Activated T-helper 1 cell treated with anti-CD3 and anti-CD28 coated beads, Interleukin-12 subunit alpha, Interleukin-12 subunit beta, Interleukin-2, Interleukin-4 antibody, amounts not matched to agents 30 ng/mL and 10 ng/mL and 1 ng/mL, durations not matched to agents 14 hours and 24 hours and 36 hours (primary cell): Measurements from ENCODE around the gene SPACA7. TPM values are rescaled to one million over a fixed set of nuclear protein-coding genes. Genes with fewer than 3 reads are reported as not detected.

Source experiments
- DNase-seq: peaks from one replicate; pipeline ENCODE4 v3.0.0; 2021; ENCODE audit warnings: low spot score
- H3K27ac Mint-ChIP-seq: one replicate; pipeline ENCODE4 v1.8.0; 2021; ENCODE audit warnings: mild to moderate bottlenecking, mixed read lengths
- H3K27me3 Mint-ChIP-seq: one replicate; pipeline ENCODE4 v1.8.0; 2022; ENCODE audit warnings: mild to moderate bottlenecking, moderate library complexity, mixed read lengths; ENCODE audit not compliant: insufficient read depth
- H3K36me3 Mint-ChIP-seq: one replicate; pipeline ENCODE4 v1.8.0; 2021; ENCODE audit warnings: low read depth, mixed read lengths
- H3K4me1 Mint-ChIP-seq: one replicate; pipeline ENCODE4 v1.8.0; 2021; ENCODE audit warnings: low read depth, mixed read lengths
- H3K4me3 Mint-ChIP-seq: one replicate; pipeline ENCODE4 v1.8.0; 2021; ENCODE audit warnings: mild to moderate bottlenecking, moderate library complexity, mixed read lengths
- H3K9me3 Mint-ChIP-seq: one replicate; pipeline ENCODE4 v1.8.0; 2021; ENCODE audit warnings: mixed read lengths
- intact Hi-C: fragments of 100-400 bp; cut with micrococcal nuclease; formaldehyde crosslinking; loops from one replicate; pipeline ENCODE4 v1.15.1; 2024
- total RNA-seq: library from RNA; stranded (reverse); gene quantifications from 2 replicates; pipeline ENCODE4 v1.2.3, GENCODE V29; 2022

Gene SPACA7
- total RNA-seq, 1 donor from 2014 or later = not detected

DNA sequence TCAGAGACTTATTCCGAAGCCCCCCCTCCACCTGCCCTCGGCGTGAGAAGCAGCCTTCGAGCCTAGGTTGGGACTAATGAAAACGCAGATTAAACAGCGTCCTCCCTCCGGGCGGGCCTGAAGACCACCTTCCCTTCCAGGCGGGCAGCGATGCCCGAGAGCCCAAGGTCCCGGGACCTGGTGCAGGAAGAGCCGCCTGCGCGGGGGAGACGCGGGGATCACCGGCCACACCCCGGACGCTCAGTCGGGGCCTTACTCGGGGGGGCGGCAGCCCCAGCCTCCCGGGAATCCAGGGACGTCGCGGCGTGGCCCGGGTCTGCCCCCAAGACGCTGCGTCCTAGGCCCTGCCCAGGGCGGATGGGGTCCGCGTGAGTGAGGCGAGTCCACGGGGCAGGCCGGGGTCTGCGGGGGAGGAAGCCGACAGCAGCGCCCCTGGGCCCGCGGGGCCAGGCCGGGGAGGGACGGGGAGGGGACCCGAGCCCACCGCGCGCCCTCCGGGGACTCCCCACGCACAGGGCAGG is 33.3 kb upstream of the SPACA7 start:
- Mint-ChIP-seq H3K27ac (no peak overlapping the region), H3K9me3 (no peaks in the 10 kb centered on the region), H3K4me3 (no peak overlapping the region), H3K27me3 (peaks cover 16% of the 10 kb centered on the region), H3K4me1 (no peaks in the 10 kb centered on the region), H3K36me3 (no peaks in the 10 kb centered on the region)
- DNase-seq = no peak
- intact Hi-C loops = no loop called here

DNA sequence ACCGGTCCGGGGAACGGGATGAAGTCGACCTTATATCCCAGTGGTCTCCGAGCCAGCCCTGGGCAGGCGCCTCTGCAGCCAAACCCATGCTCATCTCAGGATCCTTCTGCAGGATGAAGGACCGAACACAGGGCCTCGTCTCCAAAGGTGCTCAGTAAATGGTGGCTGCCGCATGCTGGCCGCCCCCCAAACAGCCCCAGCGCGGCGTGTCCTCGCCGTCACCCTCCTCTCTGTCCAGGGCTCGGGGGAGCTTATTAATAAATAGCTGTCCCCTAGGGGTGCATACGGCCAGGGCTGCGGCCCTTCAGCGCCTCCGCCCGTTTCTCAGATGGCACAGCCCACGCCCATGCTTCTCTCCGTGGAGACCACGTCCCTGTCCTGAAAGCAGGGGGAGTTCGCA is 32.6 kb upstream of the SPACA7 start:
- DNase-seq = no peak
- intact Hi-C loops = no loop called here
- no peaks in the 10 kb centered on the region for H3K36me3 Mint-ChIP-seq

DNA sequence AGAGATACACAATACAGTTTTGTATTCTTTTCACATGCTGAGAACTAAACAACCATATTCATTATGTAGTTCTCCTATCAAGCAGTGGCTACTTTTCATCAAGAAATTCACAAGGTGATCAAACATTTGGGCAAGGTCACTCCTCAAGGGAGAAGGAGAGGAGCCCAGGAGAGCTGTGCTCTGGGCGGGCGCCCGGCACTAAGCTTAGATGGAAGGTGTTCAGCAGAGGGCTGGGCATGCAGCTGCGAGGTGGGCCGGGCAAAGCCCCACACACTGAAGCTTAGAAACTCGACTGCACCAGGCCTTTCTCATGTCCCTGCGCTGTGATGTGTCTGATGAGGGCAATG is 30.4 kb upstream of the SPACA7 start:
- intact Hi-C loops = no loop called here
- H3K27ac Mint-ChIP-seq = no peak overlapping the region

More for the DNA sequence above, 32.6 kb upstream of the SPACA7 start:
- Mint-ChIP-seq H3K9me3 (no peaks in the 10 kb centered on the region), H3K27ac (no peak overlapping the region), H3K4me1 (no peaks in the 10 kb centered on the region), H3K27me3 (peaks cover 18% of the 10 kb centered on the region), H3K4me3 (no peak overlapping the region)

DNA sequence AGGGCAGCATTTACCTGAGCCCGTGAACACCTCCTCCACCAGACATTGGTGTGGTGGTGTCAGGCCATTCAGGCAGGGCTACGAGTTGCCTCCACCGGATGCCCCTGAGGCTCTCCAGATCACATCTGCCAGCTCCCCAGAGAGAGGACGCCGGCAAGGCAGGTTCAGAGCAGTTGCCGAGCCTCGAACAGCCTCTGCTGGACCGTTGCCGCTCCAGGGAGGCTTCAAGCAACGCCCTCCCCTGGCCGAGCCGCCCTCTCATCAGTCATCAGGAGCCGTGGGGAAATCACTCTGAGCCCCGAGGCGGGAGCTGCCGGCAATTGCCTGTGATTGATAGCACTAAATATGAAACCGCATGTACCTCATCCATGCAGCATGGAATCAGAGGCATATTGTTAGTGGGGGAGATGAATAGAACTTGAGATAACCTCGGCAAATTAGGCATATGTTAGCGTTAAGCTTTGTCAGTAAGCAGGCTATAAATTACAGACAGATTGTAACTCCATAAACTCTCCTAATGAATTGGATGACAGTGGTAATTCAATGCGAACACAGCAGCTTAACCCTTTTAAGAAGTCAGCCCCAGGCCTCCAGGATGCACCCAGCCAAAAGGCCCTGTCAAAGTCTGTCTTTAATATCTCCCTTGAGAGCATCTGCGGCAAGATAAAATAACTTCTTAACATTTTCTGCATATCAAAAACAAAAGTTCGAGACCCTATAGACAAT is 29.8 kb upstream of the SPACA7 start:
- Mint-ChIP-seq H3K36me3 (no peaks in the 10 kb centered on the region), H3K4me1 (no peaks in the 10 kb centered on the region), H3K27me3 (peaks cover 21% of the 10 kb centered on the region), H3K4me3 (no peak overlapping the region), H3K9me3 (no peaks in the 10 kb centered on the region), H3K27ac (no peak overlapping the region)
- intact Hi-C loops = no loop called here
- DNase-seq = no peak

More for the DNA sequence above, 30.4 kb upstream of the SPACA7 start:
- Mint-ChIP-seq H3K27me3 (peaks cover 21% of the 10 kb centered on the region), H3K4me1 (no peaks in the 10 kb centered on the region), H3K9me3 (no peaks in the 10 kb centered on the region), H3K4me3 (no peak overlapping the region), H3K36me3 (no peaks in the 10 kb centered on the region)
- no peak for DNase-seq

DNA sequence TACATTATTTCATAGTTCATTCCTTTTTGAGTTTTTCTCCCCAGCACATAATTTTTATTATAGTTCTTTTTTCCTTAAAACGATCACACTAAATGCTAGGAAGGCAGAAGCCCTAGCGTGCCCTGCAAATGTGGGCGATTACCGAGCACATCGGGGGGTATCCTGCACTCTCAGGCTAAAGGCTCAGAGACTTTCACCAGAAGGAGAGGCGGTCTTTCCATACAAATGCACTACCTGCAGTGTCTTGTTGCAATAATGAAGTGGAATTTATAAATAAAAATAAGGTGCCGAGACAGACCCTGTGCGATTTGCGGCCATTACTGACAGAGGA is 29.3 kb upstream of the SPACA7 start:
- no peaks in the 10 kb centered on the region for H3K36me3 Mint-ChIP-seq
- peaks cover 21% of the 10 kb centered on the region for H3K27me3 Mint-ChIP-seq
- H3K4me1 Mint-ChIP-seq = no peaks in the 10 kb centered on the region
- H3K27ac Mint-ChIP-seq = no peak overlapping the region
- DNase-seq = no peak
- H3K9me3 Mint-ChIP-seq = no peaks in the 10 kb centered on the region
- intact Hi-C loops = no loop called here
- H3K4me3 Mint-ChIP-seq = no peak overlapping the region

DNA sequence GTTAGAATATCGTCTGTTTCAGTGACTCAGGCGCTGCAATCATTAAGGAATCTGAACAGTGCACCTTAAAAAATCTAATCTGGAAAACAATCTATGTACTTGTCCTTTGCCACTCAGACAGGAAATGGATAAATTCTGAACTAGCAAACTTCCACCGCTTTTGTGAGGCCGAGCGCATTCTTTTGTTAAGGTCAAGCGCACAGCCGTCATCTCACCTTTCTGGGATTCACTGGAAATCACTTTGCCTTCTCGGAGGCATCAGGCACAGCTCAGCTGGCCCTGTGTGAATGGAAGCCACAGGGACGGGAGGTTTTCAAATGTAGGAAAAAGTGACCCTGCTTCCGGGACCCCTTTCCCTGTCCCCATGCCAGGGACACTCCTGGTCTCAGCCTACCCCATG is 28.2 kb upstream of the SPACA7 start:
- Mint-ChIP-seq H3K36me3 (no peaks in the 10 kb centered on the region), H3K27ac (no peak overlapping the region), H3K27me3 (peaks cover 21% of the 10 kb centered on the region), H3K4me1 (no peaks in the 10 kb centered on the region), H3K4me3 (no peak overlapping the region), H3K9me3 (no peaks in the 10 kb centered on the region)
- no peak for DNase-seq
- intact Hi-C loops = no loop called here

DNA sequence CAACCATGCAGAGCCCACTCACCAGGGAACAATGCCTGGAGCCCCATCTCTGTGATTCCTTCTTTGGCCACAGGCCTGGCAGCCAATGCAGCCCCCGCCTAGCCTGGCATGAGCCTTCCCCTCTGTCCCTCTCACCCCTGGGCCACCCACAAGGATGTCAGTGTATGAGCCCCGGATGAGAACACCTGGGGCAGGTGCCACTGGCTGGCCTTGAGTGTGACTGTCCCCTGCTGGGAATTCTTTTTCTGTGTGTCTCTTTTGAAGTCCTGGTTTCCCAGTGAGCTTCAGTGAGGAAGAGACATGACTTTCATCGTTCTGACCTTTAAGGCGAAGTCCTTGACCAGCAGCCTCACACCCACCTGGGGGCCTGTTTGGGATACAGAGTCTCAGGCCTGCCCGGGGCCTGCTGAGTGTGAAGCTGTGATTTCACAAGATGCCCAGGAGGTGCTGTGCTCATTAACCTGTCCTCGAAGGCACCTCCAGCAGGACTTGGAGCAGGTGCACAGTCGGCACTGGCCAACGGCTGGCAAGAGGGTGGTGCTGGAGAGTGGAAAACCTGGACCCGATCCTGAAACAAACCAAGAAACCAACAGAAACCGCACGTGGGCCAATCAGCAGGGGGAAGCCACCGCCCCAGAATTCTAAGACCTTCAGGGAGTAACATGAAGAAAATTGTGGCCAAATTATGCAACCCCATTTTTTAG is 27.4 kb upstream of the SPACA7 start:
- Mint-ChIP-seq H3K9me3 (no peaks in the 10 kb centered on the region), H3K27me3 (peaks cover 21% of the 10 kb centered on the region), H3K4me3 (no peak overlapping the region), H3K27ac (no peak overlapping the region), H3K36me3 (no peaks in the 10 kb centered on the region), H3K4me1 (no peaks in the 10 kb centered on the region)
- DNase-seq = no peak
- intact Hi-C loops = no loop called here

DNA sequence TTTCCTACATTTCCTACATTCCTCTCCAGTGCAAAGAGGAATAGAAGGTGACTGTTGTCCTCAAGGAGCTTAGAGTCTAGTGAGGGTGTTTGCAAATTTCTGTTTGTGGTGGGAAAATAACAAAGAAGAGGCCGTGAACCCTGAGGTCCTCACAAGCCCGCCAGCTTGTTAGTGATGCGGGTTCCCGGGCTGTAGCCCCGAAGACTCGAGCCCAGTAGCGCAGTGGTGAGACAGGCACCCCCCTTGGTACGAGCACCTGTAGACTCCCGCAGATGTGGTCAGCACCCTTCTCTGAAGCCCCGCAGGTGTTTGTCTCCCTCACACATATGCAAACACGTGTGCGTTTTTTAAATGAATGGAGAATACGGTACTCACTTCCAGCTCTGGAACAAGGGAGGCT is 26.5 kb upstream of the SPACA7 start:
- Mint-ChIP-seq H3K27me3 (peaks cover 21% of the 10 kb centered on the region), H3K27ac (no peak overlapping the region), H3K36me3 (no peaks in the 10 kb centered on the region), H3K4me1 (no peaks in the 10 kb centered on the region), H3K9me3 (no peaks in the 10 kb centered on the region), H3K4me3 (no peak overlapping the region)
- intact Hi-C loops = no loop called here
- DNase-seq = no peak

DNA sequence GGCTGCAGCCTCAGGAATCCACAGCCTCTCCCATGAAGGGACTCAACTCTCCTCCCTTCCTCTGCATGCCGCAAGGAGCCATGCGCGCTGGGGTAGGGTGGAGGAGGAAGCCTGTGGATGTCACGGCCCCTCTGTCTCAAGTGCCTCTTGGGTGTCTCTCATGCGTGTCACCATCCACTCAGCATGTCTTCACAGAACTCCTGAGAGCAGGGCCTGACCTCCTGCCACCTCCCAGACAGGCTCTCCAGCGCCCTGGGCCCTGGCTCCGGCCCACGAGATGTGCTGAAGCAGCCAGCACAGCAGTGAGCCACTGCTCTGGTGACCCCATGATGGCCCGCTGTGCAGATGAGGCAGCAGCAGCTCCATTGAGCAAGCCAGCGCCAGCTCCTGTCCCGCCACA is 25.9 kb upstream of the SPACA7 start:
- intact Hi-C loops = no loop called here
- Mint-ChIP-seq H3K4me1 (no peaks in the 10 kb centered on the region), H3K9me3 (no peaks in the 10 kb centered on the region), H3K27ac (no peak overlapping the region), H3K4me3 (no peak overlapping the region), H3K36me3 (no peaks in the 10 kb centered on the region), H3K27me3 (peaks cover 21% of the 10 kb centered on the region)
- no peak for DNase-seq

DNA sequence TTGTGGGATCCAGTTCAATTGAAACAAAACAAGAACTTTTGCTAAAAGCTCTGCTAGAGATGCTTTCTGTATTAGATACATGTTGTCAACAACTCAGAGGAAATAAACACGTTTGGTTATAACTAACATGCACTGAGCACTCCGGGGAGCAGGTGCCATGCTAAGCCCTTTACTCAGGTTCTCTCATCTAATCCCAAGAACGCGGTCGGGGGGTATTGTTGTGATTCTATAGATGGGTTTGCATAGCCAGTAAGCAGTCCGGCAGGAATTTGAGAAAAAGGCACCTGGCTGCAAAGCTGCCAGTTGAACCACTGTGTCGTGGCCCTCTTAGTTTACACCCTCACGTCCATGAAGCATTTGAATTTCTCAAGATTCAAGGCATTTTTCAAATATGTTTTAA is 24.3 kb upstream of the SPACA7 start:
- H3K36me3 Mint-ChIP-seq = no peaks in the 10 kb centered on the region
- no peak overlapping the region for H3K27ac Mint-ChIP-seq
- no peaks in the 10 kb centered on the region for H3K9me3 Mint-ChIP-seq
- no peaks in the 10 kb centered on the region for H3K4me1 Mint-ChIP-seq
- H3K27me3 Mint-ChIP-seq = peaks cover 9% of the 10 kb centered on the region
- no peak overlapping the region for H3K4me3 Mint-ChIP-seq
- no peak for DNase-seq
- intact Hi-C loops = no loop called here

DNA sequence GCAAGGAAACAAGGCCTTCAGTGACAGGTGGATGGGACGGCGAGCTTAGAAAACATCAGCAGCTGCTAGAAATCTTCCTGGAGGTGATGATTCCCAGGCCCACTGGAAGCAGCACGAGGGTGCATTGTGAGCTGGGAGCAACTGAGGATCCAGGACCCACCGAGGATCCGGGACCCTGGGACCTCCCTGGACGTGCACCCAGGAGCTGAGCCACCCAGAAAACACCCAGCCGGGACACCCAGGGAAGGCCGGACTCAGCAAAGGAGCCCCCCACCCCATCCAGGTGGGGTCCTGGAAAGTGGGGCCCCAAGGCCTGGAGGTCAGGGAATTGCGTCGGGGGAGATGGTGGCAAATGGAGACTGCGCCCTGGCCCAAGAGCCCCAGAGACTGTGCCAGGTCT is 22.3 kb upstream of the SPACA7 start:
- intact Hi-C loops = no loop called here
- H3K9me3 Mint-ChIP-seq = peaks cover 7% of the 10 kb centered on the region
- no peak overlapping the region for H3K27ac Mint-ChIP-seq
- H3K4me1 Mint-ChIP-seq = no peaks in the 10 kb centered on the region
- no peak for DNase-seq
- H3K4me3 Mint-ChIP-seq = no peak overlapping the region
- H3K36me3 Mint-ChIP-seq = no peaks in the 10 kb centered on the region
- peaks cover under 1% of the 10 kb centered on the region for H3K27me3 Mint-ChIP-seq

DNA sequence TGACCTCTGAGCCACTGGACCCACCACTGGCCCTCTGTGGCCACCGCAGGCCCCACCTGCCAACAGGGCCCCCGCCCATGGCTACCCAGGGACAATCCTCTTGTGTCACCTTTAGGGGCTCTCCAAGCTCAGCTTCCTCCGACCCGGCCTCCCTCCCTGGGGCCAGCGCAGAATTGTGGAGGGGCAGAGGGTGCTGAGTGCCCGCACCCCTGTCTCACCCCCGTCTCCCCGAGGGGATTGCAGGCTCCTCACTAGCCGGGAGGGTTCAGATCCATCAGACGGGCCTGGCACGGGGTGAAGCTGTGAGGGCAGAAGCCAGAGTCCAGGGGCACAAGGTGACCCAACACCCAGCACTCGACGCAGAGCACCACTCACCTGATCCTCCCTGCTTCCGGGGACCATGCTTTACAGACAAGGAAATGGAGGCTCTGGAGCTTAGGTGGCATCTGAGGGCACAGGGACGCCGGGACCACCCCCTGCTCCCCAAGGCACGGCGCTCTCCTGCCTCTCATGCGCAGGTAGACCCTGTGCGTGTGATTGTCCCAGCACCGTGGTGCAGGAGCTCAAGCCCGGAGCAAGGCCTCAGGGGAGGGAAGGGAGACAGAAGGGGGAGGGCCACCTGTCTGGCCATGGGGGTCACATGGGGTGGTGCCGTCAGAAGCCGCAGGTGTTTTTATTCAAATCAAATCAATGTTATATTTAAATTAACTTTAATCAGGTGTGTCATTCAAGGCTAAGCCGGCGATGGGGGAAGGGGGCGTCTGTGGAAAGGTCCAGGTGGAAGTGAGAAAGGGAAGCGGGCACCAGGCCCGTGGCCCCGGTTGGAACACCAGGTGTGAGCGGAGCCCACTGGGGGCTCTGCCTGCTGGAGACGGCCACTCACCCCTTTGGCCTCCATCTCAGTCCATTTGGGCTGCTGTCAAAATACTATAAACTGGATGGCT is 21.6 kb upstream of the SPACA7 start:
- Mint-ChIP-seq H3K4me3 (no peak overlapping the region), H3K4me1 (no peaks in the 10 kb centered on the region), H3K36me3 (no peaks in the 10 kb centered on the region), H3K27me3 (no peaks in the 10 kb centered on the region), H3K27ac (no peak overlapping the region), H3K9me3 (peaks cover 7% of the 10 kb centered on the region)
- no peak for DNase-seq
- intact Hi-C loops = no loop called here
